ENCODE results near the gene PHACTR3.

DNA sequence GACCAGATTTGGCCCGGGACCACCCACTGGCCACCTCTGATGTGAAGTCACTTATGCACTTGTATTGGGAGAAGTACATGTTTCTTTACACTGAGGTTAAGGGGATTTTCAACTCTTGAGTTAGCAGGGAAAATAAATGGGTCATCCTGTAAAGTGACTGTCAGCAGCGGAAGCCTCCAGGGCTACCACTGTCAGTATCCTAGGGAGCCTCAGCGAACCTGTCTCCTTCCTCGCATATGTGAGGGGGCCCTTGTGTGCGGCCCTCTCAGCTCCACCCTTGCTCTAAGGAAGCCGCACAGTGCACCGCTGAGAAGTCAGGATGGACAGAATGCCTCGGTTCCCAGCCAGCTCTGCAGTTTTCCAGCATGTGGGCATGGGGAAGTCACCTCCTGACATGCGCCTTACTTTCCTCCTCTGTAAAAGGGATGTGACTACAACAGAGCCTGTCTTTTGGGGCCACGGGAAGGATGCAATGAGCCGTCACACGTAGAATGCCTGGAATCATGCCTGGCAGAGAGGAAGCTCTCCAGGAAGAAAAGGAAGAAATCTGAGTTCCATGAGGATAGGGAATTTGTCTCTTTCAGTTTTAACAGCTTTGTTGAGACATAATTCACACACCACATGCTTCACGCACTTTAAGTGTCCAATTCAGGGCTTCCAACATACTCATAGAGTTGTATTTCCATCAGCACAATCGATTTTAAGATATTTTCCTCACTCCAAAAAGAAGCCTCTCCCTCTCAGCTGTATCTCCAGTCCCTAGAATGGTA lies 213.7 kb downstream of the PHACTR3 start:
- TF ChIP-seq CTCF (IDR thresholded peaks at IDR 0.05; ENCODE audit: insufficient read depth, low read depth, low read length) = no peak
- no peak for TF ChIP-seq EZH2 (IDR thresholded peaks at IDR 0.05; ENCODE audit: insufficient read depth, low read length)

Data from astrocyte (in vitro differentiated cells and primary cell).